A673 (cell line): ENCODE data around the gene NOP56.

Source experiments
- EZH2 ChIP-seq: fragments of 200-600 bp; sonication (generic); IDR thresholded peaks from 2 replicates; pipeline ENCODE4 v1.6.1; 2017; ENCODE audit warnings: borderline replicate concordance, low read depth, mild to moderate bottlenecking, mixed read lengths, antibody characterized with exemption, low read length; ENCODE audit not compliant: poor library complexity, severe bottlenecking
- TF ChIP-seq, protein P1 (sequence below): fragments of 300-800, 200-600 bp; sonication (generic); conservative IDR thresholded peaks from 2 replicates; pipeline ENCODE4 v1.5.1; 2017; ENCODE audit warnings: low read depth, mild to moderate bottlenecking, antibody characterized with exemption, low read length, moderate library complexity, mixed read lengths

- TF ChIP-seq, protein P1, sequence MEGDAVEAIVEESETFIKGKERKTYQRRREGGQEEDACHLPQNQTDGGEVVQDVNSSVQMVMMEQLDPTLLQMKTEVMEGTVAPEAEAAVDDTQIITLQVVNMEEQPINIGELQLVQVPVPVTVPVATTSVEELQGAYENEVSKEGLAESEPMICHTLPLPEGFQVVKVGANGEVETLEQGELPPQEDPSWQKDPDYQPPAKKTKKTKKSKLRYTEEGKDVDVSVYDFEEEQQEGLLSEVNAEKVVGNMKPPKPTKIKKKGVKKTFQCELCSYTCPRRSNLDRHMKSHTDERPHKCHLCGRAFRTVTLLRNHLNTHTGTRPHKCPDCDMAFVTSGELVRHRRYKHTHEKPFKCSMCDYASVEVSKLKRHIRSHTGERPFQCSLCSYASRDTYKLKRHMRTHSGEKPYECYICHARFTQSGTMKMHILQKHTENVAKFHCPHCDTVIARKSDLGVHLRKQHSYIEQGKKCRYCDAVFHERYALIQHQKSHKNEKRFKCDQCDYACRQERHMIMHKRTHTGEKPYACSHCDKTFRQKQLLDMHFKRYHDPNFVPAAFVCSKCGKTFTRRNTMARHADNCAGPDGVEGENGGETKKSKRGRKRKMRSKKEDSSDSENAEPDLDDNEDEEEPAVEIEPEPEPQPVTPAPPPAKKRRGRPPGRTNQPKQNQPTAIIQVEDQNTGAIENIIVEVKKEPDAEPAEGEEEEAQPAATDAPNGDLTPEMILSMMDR: no peak
- no peak for TF ChIP-seq EZH2
Observed at GRCh38 chr20:2652724-2653555, 508 bp downstream of the NOP56 start.
